HEK293 (cell line): ENCODE data around the gene PI3.

Source experiments
- CTCF ChIA-PET: fragments of 350-600 bp; formaldehyde crosslinking; extraction: SDS; loops from one replicate; lab custom pipeline; 2021; ENCODE audit warnings: antibody characterized with exemption; lab: Yijun Ruan, JAX
- POLR2A ChIA-PET: fragments of 300-600 bp; formaldehyde crosslinking; extraction: SDS; loops from one replicate; lab custom pipeline; 2020; ENCODE audit warnings: antibody characterized with exemption, inconsistent platforms; lab: Yijun Ruan, JAX
- H3K27ac ChIP-seq: fragments of 200-500 bp; sonication (Bioruptor generic); 2 replicates; pipeline ENCODE4 v1.5.1; 2014; ENCODE audit warnings: low read depth, low read length, control low read depth, inconsistent platforms; ENCODE audit errors: extremely low read depth
- H3K36me3 ChIP-seq, 2 experiments: fragments of 200-500 bp in 1 of 2; sonication (Bioruptor generic) in 1 of 2; 1 replicate in 1 of 2; 2 replicates in 1 of 2; pipeline ENCODE4 v1.5.1; 2014 to 2017; ENCODE audit warnings: inconsistent platforms in 2 of 2, low read length in 2 of 2; ENCODE audit not compliant: control insufficient read depth in 2 of 2, insufficient read depth in 1 of 2
- H3K4me1 ChIP-seq: fragments of 200-500 bp; sonication (Bioruptor generic); 2 replicates; pipeline ENCODE4 v1.5.1; 2014; ENCODE audit warnings: mild to moderate bottlenecking, low read length, inconsistent platforms; ENCODE audit not compliant: control insufficient read depth, insufficient read depth
- H3K4me3 ChIP-seq: 2 replicates; pipeline ENCODE4 v1.5.1; 2011; ENCODE audit warnings: low read depth, mild to moderate bottlenecking, control low read depth, low read length, moderate library complexity
- H3K9me3 ChIP-seq: fragments of 200-500 bp; sonication (Bioruptor generic); 2 replicates; pipeline ENCODE4 v1.5.1; 2014; ENCODE audit warnings: low read depth, low read length, inconsistent platforms; ENCODE audit not compliant: control insufficient read depth, insufficient read depth
- KLF10 ChIP-seq: fragments of 450-650 bp; IDR thresholded peaks from 2 replicates; pipeline ENCODE4 v1.5.1; 2018; ENCODE audit warnings: missing biosample characterization, mild to moderate bottlenecking, missing genetic modification characterization
- MYNN ChIP-seq: fragments of 450-650 bp; formaldehyde crosslinking; IDR thresholded peaks from 2 replicates; pipeline ENCODE4 v1.5.1; 2016; ENCODE audit warnings: missing biosample characterization, missing genetic modification characterization, borderline replicate concordance
- OSR2 ChIP-seq: fragments of 450-650 bp; formaldehyde crosslinking; IDR thresholded peaks from 2 replicates; pipeline ENCODE4 v1.5.1; 2016; ENCODE audit warnings: missing biosample characterization, missing genetic modification characterization
- PRDM1 ChIP-seq: fragments of 450-650 bp; formaldehyde crosslinking; IDR thresholded peaks from 2 replicates; pipeline ENCODE4; 2016; ENCODE audit warnings: missing biosample characterization, missing genetic modification characterization
- WT1 ChIP-seq: fragments of 450-650 bp; formaldehyde crosslinking; IDR thresholded peaks from 2 replicates; pipeline ENCODE4 v1.5.1; 2016; ENCODE audit warnings: missing biosample characterization, missing genetic modification characterization
- ZBTB11 ChIP-seq: fragments of 450-650 bp; formaldehyde crosslinking; conservative IDR thresholded peaks from 2 replicates; pipeline ENCODE4 v1.5.1; 2016; ENCODE audit warnings: low read depth, missing biosample characterization, missing genetic modification characterization
- ZBTB21 ChIP-seq: fragments of 450-650 bp; formaldehyde crosslinking; IDR thresholded peaks from 2 replicates; pipeline ENCODE4 v1.5.1; 2017; ENCODE audit warnings: missing biosample characterization, missing genetic modification characterization
- ZBTB49 ChIP-seq: fragments of 450-650 bp; formaldehyde crosslinking; IDR thresholded peaks from 2 replicates; pipeline ENCODE4 v1.5.1; 2016; ENCODE audit warnings: missing biosample characterization, missing genetic modification characterization, low read depth
- ZNF155 ChIP-seq: fragments of 450-650 bp; formaldehyde crosslinking; IDR thresholded peaks from 2 replicates; pipeline ENCODE4 v1.5.1; 2016; ENCODE audit warnings: missing biosample characterization, missing genetic modification characterization
- ZNF174 ChIP-seq: fragments of 450-650 bp; formaldehyde crosslinking; IDR thresholded peaks from 2 replicates; pipeline ENCODE4 v1.5.0; 2017; ENCODE audit warnings: missing biosample characterization, mild to moderate bottlenecking, missing genetic modification characterization
- ZNF280D ChIP-seq: fragments of 450-650 bp; formaldehyde crosslinking; IDR thresholded peaks from 2 replicates; pipeline ENCODE4 v1.5.1; 2016; ENCODE audit warnings: missing biosample characterization, missing genetic modification characterization
- ZNF544 ChIP-seq: fragments of 450-650 bp; formaldehyde crosslinking; IDR thresholded peaks from 2 replicates; pipeline ENCODE4 v1.5.0; 2017; ENCODE audit warnings: missing biosample characterization, missing genetic modification characterization
- ZNF560 ChIP-seq: fragments of 450-650 bp; formaldehyde crosslinking; IDR thresholded peaks from 2 replicates; pipeline ENCODE4 v1.5.1; 2017; ENCODE audit warnings: missing biosample characterization, missing genetic modification characterization, borderline replicate concordance
- ZNF561 ChIP-seq: fragments of 450-650 bp; IDR thresholded peaks from 2 replicates; pipeline ENCODE4 v1.5.1; 2018; ENCODE audit warnings: missing biosample characterization, missing genetic modification characterization, borderline replicate concordance
- ZNF596 ChIP-seq: fragments of 450-650 bp; IDR thresholded peaks from 2 replicates; pipeline ENCODE4 v1.5.0; 2018; ENCODE audit warnings: missing biosample characterization, mild to moderate bottlenecking, missing genetic modification characterization, moderate library complexity
- TF ChIP-seq, protein P1 (sequence below): fragments of 450-650 bp; formaldehyde crosslinking; IDR thresholded peaks from 2 replicates; pipeline ENCODE4 v1.5.1; 2017; ENCODE audit warnings: missing biosample characterization, missing genetic modification characterization
- TF ChIP-seq, protein P2 (sequence below): fragments of 450-650 bp; formaldehyde crosslinking; IDR thresholded peaks from 2 replicates; pipeline ENCODE4 v1.5.1; 2017; ENCODE audit warnings: missing biosample characterization, mild to moderate bottlenecking, missing genetic modification characterization, moderate library complexity

The PI3 gene

DNA sequence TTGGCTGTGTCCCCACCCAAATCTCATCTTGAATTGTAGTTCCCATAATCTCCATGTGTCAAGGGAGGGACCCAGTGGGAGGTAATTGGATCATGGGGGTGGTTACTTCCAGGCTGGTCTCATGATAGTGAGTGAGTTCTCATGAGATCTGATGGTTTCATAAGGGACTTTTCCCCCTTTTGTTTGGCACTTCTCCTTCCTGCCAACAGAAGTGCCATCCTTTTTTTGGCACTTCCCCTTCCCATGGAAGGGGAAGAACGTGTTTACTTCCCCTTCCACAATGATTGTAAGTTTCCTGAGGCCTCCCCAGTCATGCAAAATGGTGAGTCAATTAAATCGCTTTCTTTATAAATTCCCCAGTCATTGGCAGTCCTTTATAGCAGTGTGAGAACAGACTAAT, 18.0 kb upstream of the PI3 start:
- TF ChIP-seq OSR2 = no peak
- TF ChIP-seq ZNF596 (tag by site-specific recombination) = no peak
- TF ChIP-seq PRDM1 (tag by site-specific recombination) = no peak
- no peak for TF ChIP-seq ZNF174 (tag by site-specific recombination)
- no peak for TF ChIP-seq ZNF560
- TF ChIP-seq ZBTB49 (tag by site-specific recombination) = no peak
- TF ChIP-seq ZNF155 (tag by site-specific recombination) = no peak
- no peak for TF ChIP-seq ZBTB11
- TF ChIP-seq, protein P1, sequence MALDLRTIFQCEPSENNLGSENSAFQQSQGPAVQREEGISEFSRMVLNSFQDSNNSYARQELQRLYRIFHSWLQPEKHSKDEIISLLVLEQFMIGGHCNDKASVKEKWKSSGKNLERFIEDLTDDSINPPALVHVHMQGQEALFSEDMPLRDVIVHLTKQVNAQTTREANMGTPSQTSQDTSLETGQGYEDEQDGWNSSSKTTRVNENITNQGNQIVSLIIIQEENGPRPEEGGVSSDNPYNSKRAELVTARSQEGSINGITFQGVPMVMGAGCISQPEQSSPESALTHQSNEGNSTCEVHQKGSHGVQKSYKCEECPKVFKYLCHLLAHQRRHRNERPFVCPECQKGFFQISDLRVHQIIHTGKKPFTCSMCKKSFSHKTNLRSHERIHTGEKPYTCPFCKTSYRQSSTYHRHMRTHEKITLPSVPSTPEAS = no peak
- TF ChIP-seq ZBTB21 (tag by site-specific recombination) = no peak
- TF ChIP-seq MYNN (tag by site-specific recombination) = no peak
- TF ChIP-seq, protein P2, sequence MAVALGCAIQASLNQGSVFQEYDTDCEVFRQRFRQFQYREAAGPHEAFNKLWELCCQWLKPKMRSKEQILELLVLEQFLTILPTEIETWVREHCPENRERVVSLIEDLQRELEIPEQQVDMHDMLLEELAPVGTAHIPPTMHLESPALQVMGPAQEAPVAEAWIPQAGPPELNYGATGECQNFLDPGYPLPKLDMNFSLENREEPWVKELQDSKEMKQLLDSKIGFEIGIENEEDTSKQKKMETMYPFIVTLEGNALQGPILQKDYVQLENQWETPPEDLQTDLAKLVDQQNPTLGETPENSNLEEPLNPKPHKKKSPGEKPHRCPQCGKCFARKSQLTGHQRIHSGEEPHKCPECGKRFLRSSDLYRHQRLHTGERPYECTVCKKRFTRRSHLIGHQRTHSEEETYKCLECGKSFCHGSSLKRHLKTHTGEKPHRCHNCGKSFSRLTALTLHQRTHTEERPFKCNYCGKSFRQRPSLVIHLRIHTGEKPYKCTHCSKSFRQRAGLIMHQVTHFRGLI (tag by site-specific recombination) = no peak
- TF ChIP-seq WT1 (tag by site-specific recombination) = no peak
- TF ChIP-seq KLF10 (tag by site-specific recombination) = no peak
- no peak for TF ChIP-seq ZNF280D (tag by site-specific recombination)
- TF ChIP-seq ZNF561 (tag by site-specific recombination) = no peak
- no peak for TF ChIP-seq ZNF544 (tag by site-specific recombination)
- TF ChIP-seq, all 188 proteins: peak for 0
- Histone ChIP-seq H3K4me3 (no peak overlapping the region), H3K9me3 (no peaks in the 10 kb centered on the region; the same call in 1 of the 2 replicates), H3K4me1 (no peaks in the 10 kb centered on the region), H3K36me3 (no peaks in the 10 kb centered on the region), H3K27ac (no peak overlapping the region)
- CTCF ChIA-PET = interaction anchor here (1.2 to 1.7 kb wide), 3 partner anchors 13 to 18 kb away, joined by 3 to 7 read pairs (median 4); no protein-coding TSS in a partner anchor
- POLR2A ChIA-PET = no interaction called here
